CD4-positive, CD25-positive, alpha-beta regulatory T cell (primary cell): ENCODE data around the gene SLC66A2. TPM values are rescaled to one million over a fixed set of nuclear protein-coding genes. Genes with fewer than 3 reads are reported as not detected.

Experiments
- ATAC-seq, 2 donors: fragments of 150-1000 bp; cut with Tn5 transposase; one replicate each; pipeline ENCODE4 v1.10.0; 2021; ENCODE audit warnings: low read depth in 2 of 2, moderate number of reproducible peaks in 2 of 2, moderate library complexity in 1 of 2
- DNase-seq, 3 donors: peaks; one replicate each; pipeline versions ENCODE4 v3.0.0 to v3.0.0-alpha.2; 2012 to 2022; ENCODE audit warnings: mixed read lengths in 1 of 3
- H3K27ac ChIP-seq: one replicate; pipeline ENCODE4 v1.7.0; 2013; ENCODE audit warnings: mild to moderate bottlenecking, low read length; ENCODE audit not compliant: insufficient read depth, poor library complexity, severe bottlenecking
- H3K27me3 ChIP-seq: one replicate; pipeline ENCODE4 v1.7.0; 2013; ENCODE audit warnings: low read length; ENCODE audit not compliant: control insufficient read depth, insufficient read depth
- H3K36me3 ChIP-seq: one replicate; pipeline ENCODE4 v1.7.0; 2013; ENCODE audit warnings: mild to moderate bottlenecking, low read length, moderate library complexity; ENCODE audit not compliant: control insufficient read depth, insufficient read depth
- H3K4me1 ChIP-seq: 2 replicates; pipeline ENCODE4 v1.7.0; 2013; ENCODE audit warnings: mild to moderate bottlenecking, low read length; ENCODE audit not compliant: insufficient read depth, control insufficient read depth, poor library complexity, severe bottlenecking
- H3K4me3 ChIP-seq: one replicate; pipeline ENCODE4 v1.7.0; 2013; ENCODE audit warnings: low read depth, mild to moderate bottlenecking, low read length, moderate library complexity
- H3K9me3 ChIP-seq, 2 experiments: 1 replicate in 1 of 2; 2 replicates in 1 of 2; pipeline ENCODE4 v1.7.0; 2013; ENCODE audit warnings: low read length in 2 of 2, mild to moderate bottlenecking in 1 of 2, moderate library complexity in 1 of 2; ENCODE audit not compliant: control insufficient read depth in 2 of 2
- H3K27ac Mint-ChIP-seq, 3 donors: one replicate each; pipeline ENCODE4 v1.8.0; 2020 to 2022; ENCODE audit warnings: mild to moderate bottlenecking in 3 of 3, mixed read lengths in 3 of 3, moderate library complexity in 2 of 3
- H3K27me3 Mint-ChIP-seq: one replicate; pipeline ENCODE4 v1.8.0; 2022; ENCODE audit warnings: mild to moderate bottlenecking, mixed read lengths
- H3K36me3 Mint-ChIP-seq: one replicate; pipeline ENCODE4 v1.8.0; 2020; ENCODE audit warnings: mixed read lengths
- H3K4me1 Mint-ChIP-seq, 4 donors: one replicate each; pipeline ENCODE4 v1.8.0; 2020 to 2022; ENCODE audit warnings: mixed read lengths in 4 of 4, mild to moderate bottlenecking in 1 of 4
- H3K4me3 Mint-ChIP-seq, 4 donors: one replicate each; pipeline ENCODE4 v1.8.0; 2020 to 2022; ENCODE audit warnings: mild to moderate bottlenecking in 4 of 4, mixed read lengths in 4 of 4, moderate library complexity in 3 of 4
- H3K9me3 Mint-ChIP-seq, 7 donors: one replicate each; pipeline ENCODE4 v1.8.0; 2020 to 2022; ENCODE audit warnings: mixed read lengths in 7 of 7, mild to moderate bottlenecking in 3 of 7, moderate library complexity in 2 of 7
- polyA plus RNA-seq, 4 donors: library from polyadenylated mRNA; unstranded; fragments of 300-500 nt; fragmentation: Illumina TruSeq; gene quantifications; one replicate each; pipeline ENCODE4 v1.2.3, GENCODE V29; 2021
- total RNA-seq: library from RNA; stranded (reverse); gene quantifications from one replicate; pipeline ENCODE4 v1.2.3, GENCODE V29; 2022

The SLC66A2 gene
- total and polyA plus RNA-seq, 5 donors from 2014 or later: 11.7 to 49.6 (median 14.4) TPM

- DNase-seq (no peak), ATAC-seq (no peak)
- Mint-ChIP-seq H3K27me3 (no peaks in the 10 kb centered on the region), H3K27ac (peak overlapping the region in 1 of 3 donors; percentile 65), H3K9me3 (peaks cover 0 to 1% (median 0%) of the 10 kb centered on the region in 7 donors), H3K36me3 (peaks cover 34% of the 10 kb centered on the region), H3K4me1 (peaks cover 15 to 45% (median 28%) of the 10 kb centered on the region in 4 donors), H3K4me3 (peak overlapping the region in 1 of 4 donors; percentile 86)
- H3K27me3 ChIP-seq: no peaks in the 10 kb centered on the region
- no peak overlapping the region for H3K27ac ChIP-seq
- H3K9me3 ChIP-seq: no peaks in the 10 kb centered on the region
- H3K36me3 ChIP-seq: peaks cover 35% of the 10 kb centered on the region
- peaks cover 9% of the 10 kb centered on the region for H3K4me1 ChIP-seq
- H3K4me3 ChIP-seq: no peak overlapping the region
These were observed 8.5 kb downstream of the SLC66A2 start for GRCh38 chr18:79942786-79943607.

GRCh38 chr18:79942211-79942610 lies 9.2 kb downstream of the SLC66A2 start:
- H3K4me3 ChIP-seq: no peak overlapping the region
- H3K4me1 ChIP-seq: peaks cover 9% of the 10 kb centered on the region
- H3K9me3 Mint-ChIP-seq: peaks cover 0 to 3% (median 1%) of the 10 kb centered on the region in 7 donors
- H3K4me1 Mint-ChIP-seq: peaks cover 15 to 42% (median 28%) of the 10 kb centered on the region in 4 donors
- peaks cover 0 to 4% of the 10 kb centered on the region in 2 experiments for H3K9me3 ChIP-seq
- ATAC-seq (no peak), DNase-seq (no peak)
- no peak overlapping the region for H3K27ac ChIP-seq
- H3K27me3 ChIP-seq: no peaks in the 10 kb centered on the region
- peaks cover 42% of the 10 kb centered on the region for H3K36me3 Mint-ChIP-seq
- peaks cover 40% of the 10 kb centered on the region for H3K36me3 ChIP-seq
- no peaks in the 10 kb centered on the region for H3K27me3 Mint-ChIP-seq
- H3K27ac Mint-ChIP-seq: peak overlapping the region in 1 of 3 donors; percentile 18
- H3K4me3 Mint-ChIP-seq: no peak overlapping the region

- no peaks in the 10 kb centered on the region for H3K27me3 ChIP-seq
- no peak overlapping the region for H3K4me3 ChIP-seq
- H3K27ac Mint-ChIP-seq: peak overlapping the region in 1 of 3 donors; percentile 18
- H3K4me1 Mint-ChIP-seq: peaks cover 11 to 39% (median 27%) of the 10 kb centered on the region in 4 donors
- DNase-seq (no peak), ATAC-seq (no peak)
- peaks cover 40% of the 10 kb centered on the region for H3K36me3 ChIP-seq
- H3K4me3 Mint-ChIP-seq: no peak overlapping the region
- peaks cover 0 to 3% (median 2%) of the 10 kb centered on the region in 7 donors for H3K9me3 Mint-ChIP-seq
- peaks cover 9% of the 10 kb centered on the region for H3K4me1 ChIP-seq
- H3K27ac ChIP-seq: no peak overlapping the region
- peaks cover 0 to 7% of the 10 kb centered on the region in 2 experiments for H3K9me3 ChIP-seq
- H3K27me3 Mint-ChIP-seq: no peaks in the 10 kb centered on the region
- peaks cover 48% of the 10 kb centered on the region for H3K36me3 Mint-ChIP-seq
These were observed 9.9 kb downstream of the SLC66A2 start for GRCh38 chr18:79941473-79942119.

GRCh38 chr18:79940814-79941472 lies 10.5 kb downstream of the SLC66A2 start:
- no peak for ATAC-seq
- Histone ChIP-seq H3K4me1 (peaks cover 9% of the 10 kb centered on the region), H3K27me3 (no peaks in the 10 kb centered on the region), H3K27ac (no peak overlapping the region), H3K4me3 (no peak overlapping the region), H3K36me3 (peaks cover 46% of the 10 kb centered on the region), H3K9me3 (peaks cover 0 to 13% of the 10 kb centered on the region in 2 experiments)
- Mint-ChIP-seq H3K36me3 (peaks cover 52% of the 10 kb centered on the region), H3K27me3 (no peaks in the 10 kb centered on the region), H3K4me3 (no peak overlapping the region), H3K4me1 (peaks cover 11 to 33% (median 22%) of the 10 kb centered on the region in 4 donors), H3K27ac (no peak overlapping the region), H3K9me3 (peaks cover 0 to 8% (median 3%) of the 10 kb centered on the region in 7 donors)
- DNase-seq: no peak

- H3K27ac ChIP-seq: no peak overlapping the region
- DNase-seq (no peak), ATAC-seq (no peak)
- H3K9me3 ChIP-seq: peaks cover 0 to 19% of the 10 kb centered on the region in 2 experiments
- Mint-ChIP-seq H3K4me3 (no peak overlapping the region), H3K27ac (peak overlapping the region in 2 of 3 donors; percentile 52 to 63), H3K9me3 (peaks cover 0 to 12% (median 3%) of the 10 kb centered on the region in 7 donors), H3K27me3 (no peaks in the 10 kb centered on the region), H3K4me1 (peaks cover 11 to 29% (median 22%) of the 10 kb centered on the region in 4 donors), H3K36me3 (peaks cover 57% of the 10 kb centered on the region)
- no peaks in the 10 kb centered on the region for H3K27me3 ChIP-seq
- H3K36me3 ChIP-seq: peaks cover 53% of the 10 kb centered on the region
- H3K4me3 ChIP-seq: no peak overlapping the region
- peaks cover 9% of the 10 kb centered on the region for H3K4me1 ChIP-seq
These were observed 11.2 kb downstream of the SLC66A2 start for GRCh38 chr18:79940126-79940813.

DNA sequence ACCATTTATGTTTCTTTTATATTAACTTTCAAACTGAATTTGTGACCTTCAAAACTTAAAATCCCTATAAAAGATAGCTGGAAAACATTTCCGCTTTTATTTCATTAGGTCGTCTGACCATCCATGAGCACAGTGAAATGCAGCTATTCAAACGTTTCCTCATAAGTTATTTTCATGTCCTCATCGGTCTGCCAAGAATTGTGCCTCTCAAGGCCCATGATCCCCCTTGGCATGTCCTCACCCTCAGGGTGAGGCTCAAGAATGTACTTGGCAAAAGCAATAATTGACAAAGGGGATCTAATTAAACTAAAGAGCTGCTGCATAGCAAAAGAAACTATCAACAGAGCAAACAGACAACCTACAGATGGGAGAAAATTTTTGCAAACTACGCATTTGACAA lies 12.4 kb downstream of the SLC66A2 start:
- H3K4me3 ChIP-seq: no peak overlapping the region
- H3K9me3 ChIP-seq: peaks cover 0 to 27% of the 10 kb centered on the region in 2 experiments
- H3K36me3 ChIP-seq: peaks cover 63% of the 10 kb centered on the region
- Mint-ChIP-seq H3K36me3 (peaks cover 68% of the 10 kb centered on the region), H3K4me1 (peaks cover 9 to 24% (median 15%) of the 10 kb centered on the region in 4 donors), H3K9me3 (peaks cover 0 to 17% (median 3%) of the 10 kb centered on the region in 7 donors), H3K27ac (no peak overlapping the region), H3K27me3 (no peaks in the 10 kb centered on the region), H3K4me3 (peak overlapping the region in 1 of 4 donors; percentile 27)
- ATAC-seq (no peak), DNase-seq (no peak)
- no peak overlapping the region for H3K27ac ChIP-seq
- no peaks in the 10 kb centered on the region for H3K27me3 ChIP-seq
- H3K4me1 ChIP-seq: peaks cover 2% of the 10 kb centered on the region

DNA sequence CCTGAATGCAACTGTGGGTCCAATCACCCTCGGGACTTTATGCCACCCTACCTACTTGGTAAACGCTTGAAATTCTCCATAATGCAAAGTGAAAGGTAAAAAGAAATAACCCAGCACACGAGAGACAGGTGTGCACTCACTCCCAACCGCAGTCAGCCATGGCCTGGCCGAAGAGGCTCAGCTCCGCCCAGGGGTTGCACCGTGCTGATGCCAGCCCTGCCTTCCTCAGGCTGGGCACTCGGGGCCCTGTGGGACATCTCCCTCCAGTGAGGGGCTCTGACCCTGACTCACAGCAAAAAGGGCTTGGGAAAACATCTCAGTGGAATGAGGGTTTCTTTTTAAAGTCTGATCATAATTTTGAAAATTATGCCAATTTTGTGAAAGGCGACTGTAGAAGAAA lies 13.3 kb downstream of the SLC66A2 start:
- Mint-ChIP-seq H3K36me3 (peaks cover 78% of the 10 kb centered on the region), H3K27me3 (no peaks in the 10 kb centered on the region), H3K27ac (no peak overlapping the region), H3K4me3 (no peak overlapping the region), H3K9me3 (peaks cover 2 to 23% (median 6%) of the 10 kb centered on the region in 7 donors), H3K4me1 (peaks cover 9 to 24% (median 15%) of the 10 kb centered on the region in 4 donors)
- ATAC-seq (no peak), DNase-seq (no peak)
- Histone ChIP-seq H3K36me3 (peaks cover 68% of the 10 kb centered on the region), H3K4me1 (no peaks in the 10 kb centered on the region), H3K27ac (no peak overlapping the region), H3K4me3 (no peak overlapping the region), H3K27me3 (no peaks in the 10 kb centered on the region), H3K9me3 (peaks cover 3 to 36% of the 10 kb centered on the region in 2 experiments)
